Upper lobe of left lung (tissue), 6 donors: Measurements from ENCODE around the gene TMPRSS3. TPM values are rescaled to one million over a fixed set of nuclear protein-coding genes. Genes with fewer than 3 reads are reported as not detected.

Source experiments
- ATAC-seq, 2 donors: fragments of 200-7000 bp; cut with Tn5 transposase; one replicate each; pipeline ENCODE4 v1.9.1; 2022; ENCODE audit warnings: mild to moderate bottlenecking in 2 of 2, moderate library complexity in 2 of 2; ENCODE audit not compliant: low FRiP score in 2 of 2
- DNase-seq, 2 donors: peaks; one replicate each; pipeline ENCODE4 v3.0.0-alpha.2; 2019 to 2020
- H3K27ac ChIP-seq, 4 donors: fragments of 200-600 bp; sonication (generic); one replicate each; pipeline ENCODE4 v1.5.1; 2016 to 2019
- H3K27me3 ChIP-seq, 4 donors: fragments of 200-600 bp; sonication (generic); one replicate each; pipeline ENCODE4 v1.5.1; 2017 to 2019
- H3K36me3 ChIP-seq, 4 donors: fragments of 200-600 bp; sonication (generic); one replicate each; pipeline ENCODE4 v1.5.1; 2016 to 2019
- H3K4me1 ChIP-seq, 4 donors: fragments of 200-600 bp; sonication (generic); one replicate each; pipeline ENCODE4 v1.5.1; 2018 to 2019
- H3K4me3 ChIP-seq, 4 donors: fragments of 200-600 bp; sonication (generic); one replicate each; pipeline ENCODE4 v1.5.1; 2017 to 2019; ENCODE audit warnings: mild to moderate bottlenecking in 2 of 4, moderate library complexity in 1 of 4
- H3K9me3 ChIP-seq, 4 donors: fragments of 200-600 bp; sonication (generic); one replicate each; pipeline ENCODE4 v1.5.1; 2018 to 2019
- EP300 ChIP-seq, 4 donors: sonication (generic); formaldehyde crosslinking; IDR thresholded peaks; one replicate each; pipeline ENCODE4 v1.5.1; 2017; ENCODE audit warnings: antibody characterized with exemption in 4 of 4, control low read depth in 2 of 4
- POLR2A ChIP-seq, 4 donors: fragments of 450-650 bp; IDR thresholded peaks; one replicate each; pipeline ENCODE4 v1.5.1; 2016 to 2017; ENCODE audit warnings: antibody characterized with exemption in 4 of 4, mild to moderate bottlenecking in 2 of 4
- POLR2AphosphoS5 ChIP-seq, 2 donors: sonication (generic); formaldehyde crosslinking; IDR thresholded peaks; one replicate each; pipeline ENCODE4 v1.5.1; 2017; ENCODE audit warnings: antibody characterized with exemption in 2 of 2
- WGBS, 2 donors: methylation state at CpG; one replicate each; pipeline ENCODE4 v1.1.5; 2017 to 2018; 5-methylcytosine and 5-hydroxymethylcytosine counted together
- total RNA-seq, 6 donors: library from RNA; depleted of rRNA in 4 of 6; stranded (reverse); fragments of >200 nt in 4 of 6; gene quantifications; one replicate each; pipeline versions ENCODE4 v1.1.0 to v1.2.1, GENCODE V29; 2016 to 2021
- TF ChIP-seq, protein P1 (sequence below), 6 experiments: fragments of 450-650 bp in 4 of 6; fragments of 200-600 bp in 2 of 6; sonication (generic) in 2 of 6; IDR thresholded peaks; one replicate each; pipeline ENCODE4 v1.5.1; 2016 to 2019; ENCODE audit warnings: antibody characterized with exemption in 6 of 6
- donor health status: DM: no; HTN: no; CAD: no; lungs with moderate emphysema.
- donor health status: DM: no; HTN: yes; CAD: no; lungs with severe emphysema.

TMPRSS3 gene
- total RNA-seq, 6 donors from 2014 or later, result 3.5 to 12.5 (median 5.8) TPM

DNA sequence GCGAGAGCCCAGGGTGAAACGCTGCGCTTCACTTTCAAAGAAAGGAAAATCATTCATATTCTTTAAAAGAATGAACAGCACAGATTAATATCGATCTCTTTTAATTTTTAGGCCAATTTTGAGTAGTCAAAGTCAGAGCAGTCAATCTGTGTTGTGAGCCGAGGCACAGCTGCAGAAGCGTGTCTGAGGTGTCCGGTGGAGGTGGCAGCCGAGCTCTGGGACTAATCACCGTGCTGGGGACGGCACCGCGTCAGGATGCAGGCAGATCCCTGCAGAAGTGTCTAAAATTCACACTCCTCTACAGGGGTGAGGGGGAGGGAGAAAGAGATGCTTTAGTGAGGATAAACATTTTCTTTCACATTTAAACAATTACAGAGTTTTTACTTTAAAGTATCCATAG, 33.7 kb downstream of the TMPRSS3 start:
- no peaks in the 10 kb centered on the region for H3K4me1 ChIP-seq
- no peak overlapping the region for H3K27ac ChIP-seq
- no peaks in the 10 kb centered on the region for H3K27me3 ChIP-seq
- no peak overlapping the region for H3K4me3 ChIP-seq
- TF ChIP-seq POLR2AphosphoS5 (IDR thresholded peaks at IDR 0.05), result no peak
- TF ChIP-seq, protein P1, sequence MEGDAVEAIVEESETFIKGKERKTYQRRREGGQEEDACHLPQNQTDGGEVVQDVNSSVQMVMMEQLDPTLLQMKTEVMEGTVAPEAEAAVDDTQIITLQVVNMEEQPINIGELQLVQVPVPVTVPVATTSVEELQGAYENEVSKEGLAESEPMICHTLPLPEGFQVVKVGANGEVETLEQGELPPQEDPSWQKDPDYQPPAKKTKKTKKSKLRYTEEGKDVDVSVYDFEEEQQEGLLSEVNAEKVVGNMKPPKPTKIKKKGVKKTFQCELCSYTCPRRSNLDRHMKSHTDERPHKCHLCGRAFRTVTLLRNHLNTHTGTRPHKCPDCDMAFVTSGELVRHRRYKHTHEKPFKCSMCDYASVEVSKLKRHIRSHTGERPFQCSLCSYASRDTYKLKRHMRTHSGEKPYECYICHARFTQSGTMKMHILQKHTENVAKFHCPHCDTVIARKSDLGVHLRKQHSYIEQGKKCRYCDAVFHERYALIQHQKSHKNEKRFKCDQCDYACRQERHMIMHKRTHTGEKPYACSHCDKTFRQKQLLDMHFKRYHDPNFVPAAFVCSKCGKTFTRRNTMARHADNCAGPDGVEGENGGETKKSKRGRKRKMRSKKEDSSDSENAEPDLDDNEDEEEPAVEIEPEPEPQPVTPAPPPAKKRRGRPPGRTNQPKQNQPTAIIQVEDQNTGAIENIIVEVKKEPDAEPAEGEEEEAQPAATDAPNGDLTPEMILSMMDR (IDR thresholded peaks at IDR 0.05), result no peak
- no peak for TF ChIP-seq POLR2A (IDR thresholded peaks at IDR 0.05)
- no peak for TF ChIP-seq EP300 (IDR thresholded peaks at IDR 0.05)
- H3K9me3 ChIP-seq, result peaks cover 0 to 3% (median 0%) of the 10 kb centered on the region in 4 donors
- no peaks in the 10 kb centered on the region for H3K36me3 ChIP-seq
- ATAC-seq, result no peak
- no peak for DNase-seq
- 66 to 84% methylated on average over 12 of the region's 12 CpGs for WGBS, 2 donors

DNA sequence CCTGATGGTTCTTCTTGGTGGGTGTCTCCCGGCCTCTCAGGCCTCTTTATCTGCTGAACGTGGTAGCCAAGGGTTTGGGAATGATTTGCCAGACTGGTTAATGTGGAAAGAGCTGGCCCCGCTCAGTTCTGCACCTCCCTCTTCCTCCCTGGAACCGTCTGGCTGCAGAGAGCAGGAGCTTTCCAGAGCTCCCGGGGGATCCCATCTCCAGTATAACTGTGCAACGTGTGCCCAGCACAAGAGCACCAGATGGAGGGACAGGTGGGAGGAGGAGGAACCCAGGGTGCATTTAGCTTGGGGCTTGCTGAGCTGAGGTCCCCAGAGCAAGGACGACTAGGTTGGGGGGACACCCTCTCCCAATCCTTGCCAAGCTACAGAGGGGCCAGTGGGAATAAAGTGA, 34.6 kb downstream of the TMPRSS3 start:
- ATAC-seq (no peak), DNase-seq (no peak)
- WGBS, 2 donors, result 32 to 52% methylated on average over 5 to 7 of the region's 7 CpGs

DNA sequence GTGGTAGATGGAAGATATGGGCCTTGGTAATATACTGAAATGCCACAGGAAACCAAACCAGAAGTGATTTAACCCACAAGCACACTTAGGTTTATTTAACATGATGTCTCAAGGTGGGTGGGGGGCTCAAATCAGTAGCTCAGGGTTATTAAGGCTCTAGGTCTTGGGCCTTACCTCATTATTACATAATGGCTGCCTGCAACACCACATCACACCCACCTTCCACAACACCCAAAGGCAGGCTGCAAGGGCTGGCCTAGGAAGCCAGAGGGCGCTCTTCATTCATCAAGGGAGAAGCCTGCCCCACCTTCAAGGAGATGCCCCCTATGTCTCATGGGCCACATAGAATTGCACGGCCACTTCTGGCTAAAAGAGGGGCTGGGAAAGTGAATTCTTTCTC, 35.5 kb downstream of the TMPRSS3 start:
- WGBS, 2 donors, result 74 to 79% methylated on average over 2 of the region's 2 CpGs
- H3K9me3 ChIP-seq, result peaks cover 0 to 3% (median 0%) of the 10 kb centered on the region in 4 donors
- TF ChIP-seq POLR2A (IDR thresholded peaks at IDR 0.05), result no peak
- TF ChIP-seq, protein P1 (IDR thresholded peaks at IDR 0.05), result no peak
- no peak for TF ChIP-seq POLR2AphosphoS5 (IDR thresholded peaks at IDR 0.05)
- no peak for TF ChIP-seq EP300 (IDR thresholded peaks at IDR 0.05)
- ATAC-seq, result no peak
- H3K36me3 ChIP-seq, result no peaks in the 10 kb centered on the region
- no peak overlapping the region for H3K27ac ChIP-seq
- no peaks in the 10 kb centered on the region for H3K27me3 ChIP-seq
- no peak for DNase-seq
- H3K4me3 ChIP-seq, result no peak overlapping the region
- no peaks in the 10 kb centered on the region for H3K4me1 ChIP-seq

More for the DNA sequence above, 34.6 kb downstream of the TMPRSS3 start:
- TF ChIP-seq, protein P1 (IDR thresholded peaks at IDR 0.05), result no peak
- TF ChIP-seq POLR2A (IDR thresholded peaks at IDR 0.05) (no peak), POLR2AphosphoS5 (IDR thresholded peaks at IDR 0.05) (no peak), EP300 (IDR thresholded peaks at IDR 0.05) (no peak)
- Histone ChIP-seq H3K4me3 (no peak overlapping the region), H3K36me3 (no peaks in the 10 kb centered on the region), H3K27me3 (no peaks in the 10 kb centered on the region), H3K9me3 (peaks cover 0 to 3% (median 0%) of the 10 kb centered on the region in 4 donors), H3K27ac (no peak overlapping the region), H3K4me1 (no peaks in the 10 kb centered on the region)

DNA sequence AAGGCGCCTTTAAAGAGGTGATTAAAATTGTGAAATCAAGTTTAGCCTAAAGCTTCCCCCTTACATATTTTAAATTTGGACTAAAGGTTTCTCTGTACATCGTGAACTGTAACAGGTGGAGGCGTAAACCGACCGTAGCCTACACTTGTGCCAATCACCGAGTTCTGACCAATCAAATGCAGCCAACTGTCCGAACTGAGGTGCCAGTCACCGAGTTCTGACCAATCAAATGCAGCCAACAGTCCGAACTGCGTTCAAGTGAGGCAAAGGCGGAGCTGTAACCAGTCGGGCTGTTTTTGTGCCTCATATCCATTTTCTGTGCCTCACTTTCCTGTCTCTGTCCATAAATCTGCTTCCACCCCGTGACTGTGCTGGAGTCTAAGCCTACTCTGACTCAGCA, 36.9 kb downstream of the TMPRSS3 start:
- 87 to 93% methylated on average over 13 of the region's 13 CpGs for WGBS, 2 donors
- Histone ChIP-seq H3K36me3 (no peaks in the 10 kb centered on the region), H3K4me3 (no peak overlapping the region), H3K27ac (no peak overlapping the region), H3K27me3 (no peaks in the 10 kb centered on the region), H3K4me1 (no peaks in the 10 kb centered on the region), H3K9me3 (peaks cover 0 to 3% (median 0%) of the 10 kb centered on the region in 4 donors)
- DNase-seq, result no peak
- TF ChIP-seq EP300 (IDR thresholded peaks at IDR 0.05) (no peak), POLR2AphosphoS5 (IDR thresholded peaks at IDR 0.05) (no peak), POLR2A (IDR thresholded peaks at IDR 0.05) (no peak)
- TF ChIP-seq, protein P1 (IDR thresholded peaks at IDR 0.05), result no peak
- no peak for ATAC-seq

DNA sequence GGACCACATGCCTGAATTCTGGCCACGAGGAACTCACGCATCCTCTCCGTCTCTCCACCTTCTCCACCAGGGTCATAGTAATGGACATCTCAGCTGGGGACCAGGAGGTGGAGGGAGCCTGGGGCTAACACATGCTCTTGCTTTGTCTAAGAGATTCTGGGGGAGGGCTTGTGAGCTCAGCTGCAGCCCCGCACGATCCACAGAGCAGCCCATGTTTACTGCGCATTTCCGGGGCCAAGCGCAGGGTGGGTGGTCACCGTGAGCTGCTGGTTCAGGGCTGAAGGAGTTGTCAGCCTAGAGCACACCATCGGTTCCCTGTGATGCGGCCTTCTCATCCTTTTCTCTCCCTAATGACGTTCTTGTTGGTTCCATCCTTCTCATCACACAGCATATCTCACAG, 37.6 kb downstream of the TMPRSS3 start:
- H3K4me3 ChIP-seq, result no peak overlapping the region
- TF ChIP-seq, protein P1 (IDR thresholded peaks at IDR 0.05), result no peak
- TF ChIP-seq POLR2AphosphoS5 (IDR thresholded peaks at IDR 0.05) (no peak), EP300 (IDR thresholded peaks at IDR 0.05) (no peak)
- peaks cover 0 to 3% (median 0%) of the 10 kb centered on the region in 4 donors for H3K9me3 ChIP-seq
- ATAC-seq, result no peak
- H3K36me3 ChIP-seq, result no peaks in the 10 kb centered on the region
- H3K27me3 ChIP-seq, result no peaks in the 10 kb centered on the region
- WGBS, 2 donors, result 91 to 95% methylated on average over 12 of the region's 12 CpGs
- no peaks in the 10 kb centered on the region for H3K4me1 ChIP-seq
- no peak overlapping the region for H3K27ac ChIP-seq
- DNase-seq, result no peak
